CD14-positive monocyte (primary cell): ENCODE results near the gene QPCT. TPM values are rescaled to one million over a fixed set of nuclear protein-coding genes. Genes with fewer than 3 reads are reported as not detected.
A peak's percentile ranks its signal among the peaks of the same experiment; 100 is the strongest.

Source experiments
- DNase-seq, 3 donors: peaks; one replicate each; pipeline ENCODE4 v3.0.0-alpha.2; 2011 to 2022
- H2AFZ ChIP-seq: 2 replicates; pipeline ENCODE4 v1.6.0; 2012; ENCODE audit warnings: mild to moderate bottlenecking, low read depth, low read length, inconsistent platforms; ENCODE audit not compliant: insufficient read depth, poor library complexity, severe bottlenecking
- H3K27ac ChIP-seq, 2 donors: 1 replicate in 1 of 2; 2 replicates in 1 of 2; pipeline ENCODE4 v1.5.1; 2012 to 2013; ENCODE audit warnings: low read length in 2 of 2, control low read depth in 1 of 2, inconsistent platforms in 1 of 2, low read depth in 1 of 2, mild to moderate bottlenecking in 1 of 2
- H3K27me3 ChIP-seq, 2 donors: one replicate each; pipeline versions ENCODE4 v1.6.0 to v1.6.1; 2011 to 2013; ENCODE audit warnings: low read length in 2 of 2; ENCODE audit not compliant: control insufficient read depth in 2 of 2, insufficient read depth in 2 of 2
- H3K36me3 ChIP-seq, 2 donors: replicated peaks in 1 of 2; 1 replicate in 1 of 2; 2 replicates in 1 of 2; pipeline versions ENCODE4 v1.5.1 to v1.6.1; 2012 to 2013; ENCODE audit warnings: low read length in 2 of 2, control low read depth in 1 of 2, inconsistent platforms in 1 of 2, mild to moderate bottlenecking in 1 of 2; ENCODE audit not compliant: insufficient read depth in 2 of 2, control insufficient read depth in 1 of 2
- H3K4me1 ChIP-seq, 2 donors: 1 replicate in 1 of 2; 2 replicates in 1 of 2; pipeline versions ENCODE4 v1.5.1 to v1.6.1; 2012 to 2013; ENCODE audit warnings: low read length in 2 of 2, control low read depth in 1 of 2, inconsistent platforms in 1 of 2, mild to moderate bottlenecking in 1 of 2, moderate library complexity in 1 of 2; ENCODE audit not compliant: insufficient read depth in 2 of 2, control insufficient read depth in 1 of 2
- H3K4me2 ChIP-seq: replicated peaks from 2 replicates; pipeline ENCODE3; 2012; ENCODE audit warnings: low read length, moderate library complexity, mild to moderate bottlenecking; ENCODE audit not compliant: poor library complexity, severe bottlenecking; ENCODE audit errors: extremely low read depth
- H3K4me3 ChIP-seq, 3 experiments: fragments of 200-600 bp in 1 of 3; sonication (generic) in 1 of 3; replicated peaks in 1 of 3; 1 replicate in 2 of 3; 2 replicates in 1 of 3; pipeline ENCODE4 v1.5.1; 2011 to 2013; ENCODE audit warnings: low read length in 3 of 3, mild to moderate bottlenecking in 3 of 3, control low read depth in 2 of 3, low read depth in 2 of 3, inconsistent platforms in 1 of 3, moderate library complexity in 1 of 3
- H3K79me2 ChIP-seq: 2 replicates; pipeline ENCODE4 v1.6.0; 2012; ENCODE audit warnings: mild to moderate bottlenecking, control low read depth, inconsistent platforms, low read length, moderate library complexity; ENCODE audit not compliant: insufficient read depth
- H3K9ac ChIP-seq: 2 replicates; pipeline ENCODE4 v1.6.0; 2017; ENCODE audit warnings: low read length, mild to moderate bottlenecking; ENCODE audit not compliant: insufficient read depth, poor library complexity, severe bottlenecking
- H3K9me3 ChIP-seq, 2 donors: replicated peaks in 1 of 2; 1 replicate in 1 of 2; 2 replicates in 1 of 2; pipeline versions ENCODE4 v1.5.1 to v1.6.1; 2012 to 2013; ENCODE audit warnings: low read length in 2 of 2, control low read depth in 1 of 2; ENCODE audit not compliant: control insufficient read depth in 1 of 2, insufficient read depth in 1 of 2
- H4K20me1 ChIP-seq: 2 replicates; pipeline ENCODE4 v1.6.0; 2012; ENCODE audit warnings: mild to moderate bottlenecking, low read length, control low read depth, moderate library complexity; ENCODE audit not compliant: insufficient read depth
- H3K27ac Mint-ChIP-seq, 7 donors: one replicate each; pipeline ENCODE4 v1.8.0; 2020; ENCODE audit warnings: mild to moderate bottlenecking in 7 of 7, mixed read lengths in 7 of 7, moderate library complexity in 6 of 7, inconsistent platforms in 2 of 7
- H3K27me3 Mint-ChIP-seq, 3 donors: one replicate each; pipeline ENCODE4 v1.8.0; 2021 to 2022; ENCODE audit warnings: low read depth in 3 of 3, mild to moderate bottlenecking in 3 of 3, mixed read lengths in 3 of 3, moderate library complexity in 3 of 3, inconsistent platforms in 1 of 3
- H3K36me3 Mint-ChIP-seq, 2 donors: one replicate each; pipeline ENCODE4 v1.8.0; 2020; ENCODE audit warnings: mixed read lengths in 2 of 2, inconsistent platforms in 1 of 2, mild to moderate bottlenecking in 1 of 2
- H3K4me1 Mint-ChIP-seq: one replicate; pipeline ENCODE4 v1.8.0; 2020; ENCODE audit warnings: mild to moderate bottlenecking, mixed read lengths
- H3K4me3 Mint-ChIP-seq, 2 donors: one replicate each; pipeline ENCODE4 v1.8.0; 2020; ENCODE audit warnings: mild to moderate bottlenecking in 2 of 2, mixed read lengths in 2 of 2, moderate library complexity in 1 of 2
- H3K9me3 Mint-ChIP-seq, 7 donors: one replicate each; pipeline ENCODE4 v1.8.0; 2020 to 2022; ENCODE audit warnings: mixed read lengths in 7 of 7, mild to moderate bottlenecking in 6 of 7, moderate library complexity in 6 of 7, inconsistent platforms in 2 of 7
- CTCF ChIP-seq: fragments of 200-600 bp; IDR thresholded peaks from one replicate; pipeline ENCODE4 v1.8.0; 2022; ENCODE audit warnings: antibody characterized with exemption, mild to moderate bottlenecking
- WGBS: methylation state at CpG from one replicate; pipeline ENCODE4 v1.1.5; 2013; ENCODE audit warnings: missing lambda C conversion rate; ENCODE audit not compliant: insufficient coverage; 5-methylcytosine and 5-hydroxymethylcytosine counted together
- intact Hi-C, 2 donors: fragments of 100-400 bp; cut with micrococcal nuclease; formaldehyde crosslinking; loops; one replicate each; pipeline versions ENCODE4 v1.15.0 to v1.15.1; 2023
- polyA plus RNA-seq, 3 donors: library from polyadenylated mRNA; depleted of rRNA in 1 of 3; unstranded in 2 of 3; stranded (reverse) in 1 of 3; fragments of 300-500 nt in 2 of 3; fragments of >200 nt in 1 of 3; fragmentation: Illumina TruSeq in 2 of 3; gene quantifications; 1 replicate in 2 of 3; 2 replicates in 1 of 3; pipeline ENCODE4 v1.2.3, GENCODE V29; 2012 to 2021

QPCT gene
- polyA plus RNA-seq, 3 donors: 54.7 to 302 (median 272) TPM

DNA sequence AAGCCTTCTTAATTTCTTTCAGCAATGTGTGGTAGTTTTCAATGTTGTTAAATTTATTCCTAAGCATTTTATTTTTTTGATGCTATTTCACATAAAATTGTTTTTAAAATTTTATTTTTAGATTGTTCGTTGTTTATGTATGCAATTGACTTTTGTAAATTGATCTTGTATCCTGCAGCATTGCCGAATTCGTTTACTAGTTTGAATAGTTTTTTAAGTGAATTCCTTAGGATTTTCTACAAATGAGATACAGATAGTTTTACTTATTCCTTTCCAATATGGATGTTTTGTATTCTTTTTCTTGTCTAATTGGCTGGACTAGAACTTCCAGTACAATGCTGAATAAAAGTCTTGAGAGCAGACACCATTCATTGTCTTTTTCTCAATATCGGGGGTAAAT, 55.6 kb downstream of the QPCT start:
- Mint-ChIP-seq H3K36me3 (no peaks in the 10 kb centered on the region), H3K9me3 (peaks cover 0 to 2% (median 2%) of the 10 kb centered on the region in 7 donors), H3K27me3 (peaks cover 0 to 5% (median 2%) of the 10 kb centered on the region in 3 donors), H3K4me1 (peaks cover 11% of the 10 kb centered on the region), H3K27ac (no peak overlapping the region), H3K4me3 (no peak overlapping the region)
- TF ChIP-seq CTCF: no peak
- DNase-seq: no peak
- no CpG with 5 or more reads among the region's 4 CpGs for WGBS
- intact Hi-C loops: no loop called here
- no peaks in the 10 kb centered on the region for H4K20me1 ChIP-seq
- no peaks in the 10 kb centered on the region for H3K27me3 ChIP-seq
- no peak overlapping the region for H3K9ac ChIP-seq
- H3K4me1 ChIP-seq: peaks cover 2 to 7% of the 10 kb centered on the region in 2 donors
- no peaks in the 10 kb centered on the region for H3K9me3 ChIP-seq
- no peak overlapping the region for H2AFZ ChIP-seq
- H3K4me2 ChIP-seq: no peak overlapping the region
- no peaks in the 10 kb centered on the region for H3K79me2 ChIP-seq
- H3K4me3 ChIP-seq: no peak overlapping the region
- no peak overlapping the region for H3K27ac ChIP-seq
- no peaks in the 10 kb centered on the region for H3K36me3 ChIP-seq

- Histone ChIP-seq H3K9me3 (no peaks in the 10 kb centered on the region), H3K9ac (no peak overlapping the region), H4K20me1 (no peaks in the 10 kb centered on the region), H3K27me3 (no peaks in the 10 kb centered on the region), H3K4me3 (no peak overlapping the region), H3K27ac (no peak overlapping the region), H3K36me3 (no peaks in the 10 kb centered on the region), H3K4me2 (no peak overlapping the region), H3K79me2 (no peaks in the 10 kb centered on the region), H3K4me1 (peaks cover 2 to 5% of the 10 kb centered on the region in 2 donors), H2AFZ (no peak overlapping the region)
- H3K36me3 Mint-ChIP-seq: no peaks in the 10 kb centered on the region
- peaks cover 4% of the 10 kb centered on the region for H3K4me1 Mint-ChIP-seq
- no peak overlapping the region for H3K4me3 Mint-ChIP-seq
- no peak overlapping the region for H3K27ac Mint-ChIP-seq
- peaks cover 0 to 5% (median 2%) of the 10 kb centered on the region in 3 donors for H3K27me3 Mint-ChIP-seq
- TF ChIP-seq CTCF: no peak
- WGBS: 76% methylated on average over 3 of the region's 6 CpGs
- intact Hi-C loops: no loop called here
- peaks cover 0 to 2% (median 2%) of the 10 kb centered on the region in 7 donors for H3K9me3 Mint-ChIP-seq
- DNase-seq: peak in 1 of 3 donors; percentile 25
These were observed 58.2 kb downstream of the QPCT start for GRCh38 chr2:37402636-37403035.
